EL (cell line): ENCODE data around the gene USP26.
"Not testable (repeated sequence)": the region's sequence is repeated elsewhere in the genome, so short reads cannot be mapped to it uniquely, and the experiment has no call there.

ENCODE experiments used
- DNase-seq: peaks from one replicate; pipeline ENCODE4 v3.0.0-alpha.2; 2016

USP26 gene

GRCh38 chrX:133007458-133007857 is 89.5 kb downstream of the USP26 start:
- DNase-seq: no peak

- DNase-seq: no peak
Observed at GRCh38 chrX:133005616-133006015, 91.3 kb downstream of the USP26 start.

GRCh38 chrX:133005042-133005441 is 91.9 kb downstream of the USP26 start:
- no peak for DNase-seq

GRCh38 chrX:132999209-132999608 is 97.7 kb downstream of the USP26 start:
- DNase-seq: no peak

- DNase-seq: no peak
Observed at GRCh38 chrX:132990835-132991234, 106.1 kb downstream of the USP26 start.

GRCh38 chrX:132986556-132986955 is 110.4 kb downstream of the USP26 start:
- no peak for DNase-seq

DNA sequence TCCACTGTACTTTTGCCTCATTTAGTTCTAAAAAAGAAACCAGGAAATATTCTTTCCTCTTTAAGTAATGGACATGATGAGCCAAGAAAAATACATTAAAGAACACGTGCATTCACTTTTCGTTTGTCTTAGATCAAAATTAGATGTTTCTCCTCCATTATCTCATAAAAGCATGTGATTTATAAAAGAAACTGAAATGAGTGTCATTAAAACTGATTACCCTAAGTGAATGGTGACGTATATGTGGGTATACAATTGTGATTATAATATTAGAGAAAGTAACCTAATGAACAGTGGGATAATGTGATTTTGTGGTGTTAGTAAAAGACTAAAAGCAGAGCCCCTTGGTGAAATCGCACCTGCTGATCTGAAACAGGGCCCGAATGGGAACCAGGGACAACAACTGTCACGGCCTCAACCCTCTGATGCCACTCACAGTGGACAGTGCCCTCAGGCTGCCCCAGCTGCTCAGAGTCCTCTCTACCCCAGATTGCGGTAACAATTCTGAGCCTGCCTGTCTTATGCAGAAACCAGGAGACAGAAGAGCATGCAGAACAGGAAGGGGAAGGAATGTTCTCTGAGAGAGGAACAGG is 112.8 kb downstream of the USP26 start:
- no peak for DNase-seq

DNA sequence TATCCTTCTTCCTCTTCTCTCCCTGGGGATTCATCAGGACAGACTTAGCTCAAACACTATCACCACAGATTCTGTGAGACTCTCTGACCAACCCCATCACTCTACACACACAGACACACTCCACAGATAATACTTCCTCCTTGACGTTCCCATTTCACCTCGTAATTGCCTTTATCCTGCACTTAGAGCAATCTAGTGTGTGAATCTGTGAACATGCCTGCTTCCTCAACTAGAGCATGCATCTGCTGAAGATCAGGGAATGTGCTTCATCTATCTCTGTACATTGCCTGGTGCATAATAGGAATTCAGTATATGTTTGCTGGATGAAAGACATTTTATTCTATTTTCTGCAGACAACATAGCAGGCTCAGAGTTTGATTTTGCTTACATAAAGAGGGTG is 113.4 kb downstream of the USP26 start:
- DNase-seq: no peak

- DNase-seq: not testable (repeated sequence)
Observed at GRCh38 chrX:132980035-132980434, 116.9 kb downstream of the USP26 start.
